HG03469 (cell line): ENCODE results near the gene FOXP1.

Experiments used
- ATAC-seq: cut with Tn5 transposase; IDR thresholded peaks from one replicate; pipeline ENCODE4 v1.9.1; 2021; ENCODE audit warnings: mild to moderate bottlenecking, moderate library complexity, moderate number of reproducible peaks; ENCODE audit not compliant: unreplicated experiment

The FOXP1 gene

DNA sequence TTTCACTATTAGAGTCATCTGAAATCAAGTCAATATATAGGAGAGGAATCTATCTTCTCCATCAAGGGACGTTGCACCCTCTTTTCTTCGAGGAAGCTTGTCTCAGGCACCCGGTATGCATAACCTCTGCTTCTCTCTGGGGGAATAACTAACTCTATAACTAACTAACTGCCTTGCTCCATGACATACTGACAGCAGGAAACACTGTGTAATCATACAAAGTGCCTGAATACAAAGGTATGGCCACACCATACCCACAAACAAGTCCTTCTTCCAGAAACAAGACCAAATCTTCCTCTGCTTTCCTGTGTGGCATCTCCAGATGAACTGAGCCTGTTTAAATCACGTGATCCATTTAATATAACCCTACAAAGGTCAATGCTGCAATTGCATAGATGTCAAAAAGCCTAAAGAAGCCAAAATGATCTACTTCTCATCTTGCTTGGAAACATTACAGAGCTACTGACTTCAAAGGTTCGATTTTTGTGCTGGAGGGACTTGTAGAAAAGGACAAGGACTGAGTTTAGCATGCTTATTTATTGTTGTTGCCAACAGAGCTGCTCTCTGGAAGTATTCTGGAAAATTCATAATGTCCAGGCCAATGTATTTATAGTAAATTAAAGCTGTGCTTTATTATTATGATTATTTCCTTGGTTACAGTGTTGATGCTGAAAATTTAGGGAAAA is 380.5 kb downstream of the FOXP1 start:
- no peak for ATAC-seq

DNA sequence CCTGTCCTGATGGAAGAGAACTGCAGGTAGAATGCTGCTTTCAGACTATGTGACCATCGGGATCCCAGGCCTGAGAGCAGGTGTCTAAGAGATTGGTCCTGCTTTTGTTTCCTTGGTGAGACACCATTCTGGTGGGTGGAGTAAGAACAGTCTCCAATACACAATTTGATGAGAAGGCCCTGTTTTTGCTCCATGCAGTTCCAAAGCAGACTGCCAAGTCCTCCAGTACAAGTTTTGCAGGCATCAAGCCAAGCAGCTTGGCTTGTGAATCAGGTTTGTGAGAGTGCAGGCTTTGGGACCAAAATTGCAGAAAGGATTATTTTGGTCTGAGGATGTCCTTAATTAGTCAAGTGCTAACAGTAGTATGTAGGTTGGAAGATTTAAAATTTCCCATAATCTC is 381.6 kb downstream of the FOXP1 start:
- no peak for ATAC-seq

DNA sequence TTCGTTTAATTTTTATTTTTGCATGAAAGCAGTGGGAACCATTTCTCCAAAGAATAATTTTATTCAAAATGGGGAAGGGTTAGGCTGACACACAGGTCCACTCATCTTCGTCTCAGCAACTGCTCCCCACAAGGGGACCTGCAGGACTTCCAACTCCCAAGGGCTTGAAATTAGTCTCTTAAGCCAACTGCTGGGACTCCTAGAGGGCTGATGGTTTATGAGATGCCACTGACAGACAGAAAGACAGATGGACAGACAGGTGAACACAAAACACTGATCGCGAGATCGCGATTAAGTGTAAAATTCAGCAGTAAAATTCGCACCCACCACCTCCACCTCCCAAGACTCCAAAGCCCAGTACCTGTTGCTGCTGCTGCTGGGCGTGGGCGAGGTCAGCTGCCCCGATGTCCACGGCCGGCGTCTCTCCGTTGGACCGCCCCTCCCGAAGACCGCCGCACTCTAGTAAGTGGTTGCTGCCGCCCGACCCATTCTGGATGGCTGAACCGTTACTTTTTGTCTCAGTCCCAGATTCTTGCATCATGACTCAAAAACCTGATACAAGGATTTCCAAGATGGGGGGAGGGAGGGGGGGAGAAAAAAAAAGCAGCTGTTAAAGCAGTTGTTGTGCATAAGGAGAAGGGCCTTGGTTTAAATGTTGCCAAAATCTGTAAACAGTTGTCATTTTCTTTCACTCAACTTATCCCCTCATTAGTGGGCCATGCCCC is 385.5 kb downstream of the FOXP1 start:
- no peak for ATAC-seq

DNA sequence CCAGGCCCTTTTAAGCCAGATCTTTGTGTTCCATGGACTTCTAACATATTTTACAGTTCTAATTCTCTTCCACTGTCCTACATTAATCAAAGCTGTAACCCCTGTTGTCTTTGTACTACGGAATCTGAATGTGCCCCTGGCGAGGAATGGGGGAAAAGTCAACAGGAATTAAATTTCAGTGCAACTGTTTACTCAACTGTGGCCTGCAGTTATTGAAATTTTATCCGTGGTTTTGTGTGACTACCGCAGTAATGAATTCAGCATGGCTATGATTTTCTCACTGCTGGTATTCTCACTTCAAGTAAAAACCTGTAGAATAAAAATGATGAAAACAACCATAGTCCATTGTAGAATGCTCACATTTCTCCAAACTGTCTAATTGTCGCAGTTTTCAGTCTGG is 388.0 kb downstream of the FOXP1 start:
- no peak for ATAC-seq

DNA sequence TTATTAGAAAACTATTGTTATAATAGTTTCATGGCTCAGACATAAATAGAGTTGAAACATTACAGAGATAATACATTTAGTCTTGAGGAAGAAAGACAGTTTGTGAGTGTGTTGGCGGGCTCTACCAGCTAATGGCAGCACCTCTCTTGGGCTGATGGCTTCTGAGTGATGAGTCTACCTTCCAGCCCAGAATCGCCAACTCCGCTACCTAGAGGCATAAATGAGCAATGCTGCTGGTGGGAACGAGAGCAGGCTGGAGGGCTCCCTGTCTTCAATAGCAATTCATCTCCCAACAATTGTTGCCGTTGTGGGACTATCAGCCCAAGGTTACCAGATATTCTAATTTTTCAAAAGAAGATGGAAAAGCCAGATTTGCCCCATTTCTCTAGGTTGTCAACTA is 388.7 kb downstream of the FOXP1 start:
- ATAC-seq = no peak

DNA sequence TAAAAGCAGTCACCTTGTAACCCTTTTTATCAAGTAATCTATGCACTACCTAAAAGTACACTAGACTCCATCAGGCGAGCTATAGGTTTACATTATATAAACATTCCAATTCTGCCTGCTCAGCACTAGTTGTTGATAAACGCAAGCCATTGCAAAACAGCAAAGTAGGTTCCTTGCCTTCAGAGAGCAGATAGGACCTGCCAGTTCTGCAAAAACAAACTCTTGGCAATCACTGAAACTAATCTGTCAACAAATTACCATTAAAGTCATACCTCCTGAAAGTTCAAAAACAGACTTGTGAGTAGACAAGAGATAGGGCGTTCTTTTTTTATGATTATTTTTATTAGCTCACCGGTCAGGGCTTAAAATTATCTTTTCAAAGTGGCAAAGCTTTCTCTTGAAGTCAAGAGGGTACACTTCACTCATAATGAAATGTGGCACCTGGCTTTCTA is 392.5 kb downstream of the FOXP1 start:
- ATAC-seq = no peak

DNA sequence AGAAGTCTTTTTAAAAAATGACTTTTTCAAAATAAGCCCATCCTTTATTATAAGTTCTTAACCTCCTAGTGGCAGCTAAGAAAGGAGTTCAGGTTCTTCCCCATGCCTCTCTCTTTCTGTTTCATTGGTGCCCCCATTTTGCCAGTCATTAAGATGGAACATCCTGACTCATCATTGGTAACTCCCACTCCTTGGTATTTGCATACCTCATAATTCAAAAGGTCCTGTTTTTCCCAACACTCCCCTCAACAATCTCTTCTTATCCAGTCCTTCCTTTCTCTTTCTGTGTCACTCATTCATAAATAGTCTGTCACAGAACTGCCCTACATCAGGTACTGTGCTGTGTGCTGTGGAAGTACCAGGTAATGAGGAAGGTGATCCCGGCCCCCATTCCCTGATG is 394.0 kb downstream of the FOXP1 start:
- ATAC-seq = no peak

DNA sequence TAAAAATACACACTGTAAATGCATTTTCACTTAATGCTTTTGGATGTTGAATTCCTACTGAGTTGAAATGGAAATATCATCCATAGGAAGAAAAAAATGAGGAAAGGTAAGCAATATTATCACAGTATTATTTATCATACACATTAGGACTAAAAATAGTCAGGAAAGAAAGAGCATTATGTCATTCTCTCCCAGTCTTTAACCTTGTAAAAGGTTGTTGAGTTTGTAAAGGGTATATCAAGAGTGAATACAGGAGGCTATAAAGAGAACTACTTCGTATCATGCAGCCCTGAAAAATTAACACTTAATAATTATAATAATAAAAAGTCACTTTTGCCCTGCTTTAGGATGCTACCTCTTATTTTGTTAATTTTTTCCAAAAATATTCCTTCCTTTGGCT is 395.8 kb downstream of the FOXP1 start:
- no peak for ATAC-seq

DNA sequence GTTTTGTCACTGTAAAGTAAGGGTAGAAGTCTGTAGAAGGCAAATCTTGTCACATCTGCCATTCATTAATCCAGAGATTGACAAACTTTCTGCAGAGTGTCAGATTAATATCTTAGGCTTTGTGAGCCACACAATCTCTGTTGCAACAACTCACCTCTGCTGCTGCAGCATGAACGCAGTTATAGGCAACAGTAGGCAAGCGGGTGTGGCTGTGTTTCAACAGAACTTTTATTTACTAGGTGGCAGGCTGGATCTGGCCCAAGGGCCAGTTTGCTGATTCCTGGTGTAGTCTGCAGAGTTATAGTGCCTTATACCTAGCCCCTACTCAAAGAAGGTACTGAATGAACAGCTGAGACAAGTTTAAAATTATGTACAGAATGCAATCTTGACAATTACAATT is 396.7 kb downstream of the FOXP1 start:
- ATAC-seq = no peak

DNA sequence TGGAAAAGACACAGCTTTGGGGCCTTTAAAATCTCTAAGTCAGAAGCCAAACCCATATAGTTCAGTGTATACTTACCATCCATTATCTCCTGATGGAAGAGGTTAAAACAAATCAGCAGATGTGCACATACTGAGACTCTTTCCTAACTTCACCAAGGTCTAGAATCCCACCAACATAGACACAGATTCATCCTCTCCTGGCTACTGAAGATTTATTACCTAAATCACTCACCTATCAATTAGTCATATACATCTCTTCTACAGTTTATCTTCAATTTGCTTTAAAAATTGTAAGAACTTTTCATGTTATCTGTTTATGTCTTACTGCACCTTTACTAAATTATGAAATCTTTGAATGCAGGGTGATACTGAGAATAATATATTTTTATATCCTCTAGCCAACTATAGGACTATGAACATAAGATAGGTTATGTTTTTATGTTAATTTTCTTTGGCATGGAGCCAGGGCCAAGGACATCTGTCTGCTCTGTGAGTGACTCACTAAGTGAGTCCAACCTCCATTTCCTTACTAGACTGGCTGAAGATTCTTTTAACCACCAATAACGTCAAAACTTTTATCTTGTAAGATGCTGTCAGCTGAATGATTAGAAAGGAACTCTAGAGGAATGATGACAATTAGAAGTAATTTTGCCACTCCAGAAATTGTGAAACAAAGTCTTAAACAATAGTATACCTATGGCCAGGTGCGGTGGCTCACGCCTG is 397.6 kb downstream of the FOXP1 start:
- ATAC-seq = no peak

DNA sequence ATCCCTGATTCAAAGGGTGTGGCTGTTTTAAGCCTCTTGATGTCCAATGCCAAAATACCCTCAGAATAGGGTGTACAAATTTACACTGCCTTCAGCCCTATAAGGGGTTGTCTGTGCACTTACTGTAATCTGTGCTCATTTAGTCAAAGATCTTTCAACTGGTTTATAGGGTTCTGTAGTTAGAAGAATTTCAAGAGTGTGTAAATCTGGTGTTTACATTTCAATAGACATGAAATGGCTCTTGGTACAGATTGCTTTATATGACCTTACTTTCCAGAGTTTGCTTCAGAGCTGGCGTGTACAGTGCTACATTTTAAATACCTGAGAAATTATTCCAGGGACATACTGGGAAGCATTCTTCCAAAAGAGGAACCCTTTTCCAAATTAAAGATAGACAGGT is 399.3 kb downstream of the FOXP1 start:
- no peak for ATAC-seq

DNA sequence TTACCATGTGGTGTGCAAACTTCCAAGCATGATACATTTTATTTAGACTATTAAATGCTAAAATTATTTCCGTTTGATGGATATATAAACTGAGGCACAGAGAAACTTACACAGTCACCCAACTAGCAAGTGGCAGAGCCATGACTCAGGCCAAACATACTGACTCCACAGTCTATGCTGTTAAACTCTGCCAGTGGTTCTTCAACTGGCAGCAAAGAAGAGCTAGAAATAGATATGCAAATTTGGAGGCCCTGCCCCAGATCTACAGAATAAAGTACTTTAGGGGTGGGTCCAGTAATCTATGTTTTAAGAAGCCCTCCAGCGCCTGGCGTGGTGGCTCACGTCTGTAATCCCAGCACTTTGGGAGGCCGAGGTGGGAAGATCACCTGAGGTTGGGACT is 400.0 kb downstream of the FOXP1 start:
- no peak for ATAC-seq

DNA sequence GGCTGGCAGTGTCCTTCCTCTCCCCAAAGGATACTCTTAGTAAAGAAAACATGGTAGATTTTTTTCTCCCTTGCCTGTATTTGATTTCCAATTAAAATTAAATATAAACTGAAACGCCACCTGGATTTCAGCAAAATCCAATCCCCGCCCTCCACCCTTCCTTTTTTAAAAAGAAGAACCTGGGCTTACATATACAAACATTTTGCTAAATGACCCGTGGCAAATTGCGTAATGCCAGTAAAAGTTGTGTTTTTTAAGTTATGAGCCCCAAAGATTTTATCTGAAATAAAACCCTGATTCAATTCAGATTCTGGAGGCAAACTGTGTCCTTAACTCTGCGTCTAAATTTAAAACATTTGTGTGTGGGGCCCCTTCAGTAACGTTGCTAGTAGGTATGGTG is 403.0 kb downstream of the FOXP1 start:
- no peak for ATAC-seq

DNA sequence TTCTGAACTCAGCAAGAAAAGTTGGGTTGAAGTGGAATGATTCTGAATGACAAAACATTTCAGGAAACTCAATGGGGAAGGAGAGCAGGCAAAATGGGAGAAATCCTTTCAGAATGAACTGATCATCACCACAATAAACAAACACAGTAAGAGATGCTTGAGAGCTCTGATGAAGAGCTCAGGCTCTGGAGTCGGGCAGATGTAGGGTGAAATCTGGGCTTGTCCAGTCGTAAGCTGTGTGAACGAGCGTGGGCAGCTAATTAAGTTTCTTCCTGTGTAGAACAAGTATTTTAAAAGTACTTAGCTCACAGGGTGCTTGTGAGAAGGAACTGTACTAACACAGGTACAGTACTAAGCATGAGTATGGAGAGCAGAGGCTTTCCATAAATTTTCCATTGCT is 406.2 kb downstream of the FOXP1 start:
- ATAC-seq = no peak

DNA sequence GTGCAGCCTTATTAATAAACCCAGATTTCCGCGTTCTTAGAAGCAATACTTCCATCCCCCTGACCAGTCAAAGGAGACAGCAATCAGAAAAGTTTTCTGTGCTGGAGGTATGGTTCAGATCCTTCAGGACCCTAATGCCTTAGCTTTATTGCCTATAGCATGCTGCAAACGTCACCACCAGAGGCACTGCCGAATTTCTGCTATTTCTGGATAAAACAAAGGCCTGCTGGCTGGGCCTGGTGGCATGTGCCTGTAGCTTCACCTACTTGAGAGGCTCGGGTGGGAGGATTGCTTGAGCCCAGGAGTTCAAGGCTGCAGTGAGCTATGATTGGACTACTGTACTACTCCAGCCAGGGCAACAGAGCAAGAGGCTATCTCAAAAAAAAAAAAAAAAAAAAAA is 407.2 kb downstream of the FOXP1 start:
- no peak for ATAC-seq

DNA sequence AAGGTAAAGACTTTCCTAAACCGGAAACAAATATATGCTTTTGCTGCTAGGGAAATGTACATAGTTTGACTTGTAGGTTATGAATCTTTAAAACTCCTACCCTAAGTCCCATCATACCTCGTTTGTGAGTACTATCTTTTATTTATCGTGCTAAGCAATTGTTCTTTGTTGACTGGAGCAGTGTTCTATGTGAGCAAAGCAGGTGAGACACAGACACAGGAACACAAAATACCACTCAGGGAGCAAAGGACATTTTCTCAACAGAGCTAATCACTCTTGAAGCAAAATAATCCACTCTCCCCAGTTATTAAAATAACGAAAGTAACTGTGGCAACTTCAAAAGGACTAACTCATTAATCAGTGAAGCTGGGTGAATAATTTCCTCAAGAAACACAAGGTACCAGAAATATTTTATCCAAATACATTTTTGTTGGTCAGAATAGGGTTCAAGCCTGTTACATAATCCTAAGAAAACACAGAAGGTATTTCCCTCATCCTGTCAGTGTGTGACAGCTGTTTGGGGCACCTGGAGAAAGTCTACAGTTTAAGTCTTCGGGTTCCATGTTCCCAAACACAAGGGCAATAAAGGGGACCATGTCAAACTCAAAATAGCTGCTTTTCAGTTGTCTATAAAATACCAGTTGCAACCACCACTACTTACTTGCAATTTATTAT is 407.7 kb downstream of the FOXP1 start:
- no peak for ATAC-seq

DNA sequence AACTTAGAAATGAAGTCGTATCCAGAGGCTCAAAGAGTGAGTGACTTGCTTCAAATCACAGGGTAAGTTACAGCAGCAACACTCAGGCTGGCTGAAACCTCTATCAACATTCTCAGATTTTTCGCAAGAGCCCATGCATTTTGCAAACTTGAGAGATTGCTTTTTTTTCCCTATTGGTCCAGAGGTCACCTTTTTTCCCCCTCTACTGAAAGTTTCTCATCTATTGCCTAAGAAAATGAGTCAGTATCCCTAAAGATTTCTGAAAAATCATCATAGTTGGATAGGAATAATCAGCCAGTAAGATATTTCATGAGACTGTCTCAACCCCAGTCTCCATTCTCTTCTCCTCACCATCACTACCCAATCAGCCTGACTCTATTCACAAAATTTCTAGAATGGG is 410.6 kb downstream of the FOXP1 start:
- no peak for ATAC-seq

DNA sequence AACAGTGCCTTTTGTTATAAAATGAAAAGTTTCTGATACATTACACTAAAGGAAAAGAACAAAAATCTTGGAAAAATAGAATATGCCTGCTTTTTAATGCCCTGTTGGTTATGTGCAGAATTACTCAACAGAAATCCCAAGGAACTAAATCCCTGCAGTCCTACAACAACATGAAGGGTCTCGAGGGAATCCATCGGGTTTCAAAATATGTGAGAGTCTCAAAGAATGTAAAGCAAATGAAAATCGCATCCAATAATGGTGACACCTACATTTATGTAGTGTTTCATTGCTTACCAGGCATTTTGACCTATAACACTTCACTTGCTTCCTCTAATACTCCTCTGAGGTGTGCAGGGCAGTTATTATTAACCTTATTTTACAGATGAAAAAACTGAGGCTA is 411.3 kb downstream of the FOXP1 start:
- ATAC-seq = no peak

DNA sequence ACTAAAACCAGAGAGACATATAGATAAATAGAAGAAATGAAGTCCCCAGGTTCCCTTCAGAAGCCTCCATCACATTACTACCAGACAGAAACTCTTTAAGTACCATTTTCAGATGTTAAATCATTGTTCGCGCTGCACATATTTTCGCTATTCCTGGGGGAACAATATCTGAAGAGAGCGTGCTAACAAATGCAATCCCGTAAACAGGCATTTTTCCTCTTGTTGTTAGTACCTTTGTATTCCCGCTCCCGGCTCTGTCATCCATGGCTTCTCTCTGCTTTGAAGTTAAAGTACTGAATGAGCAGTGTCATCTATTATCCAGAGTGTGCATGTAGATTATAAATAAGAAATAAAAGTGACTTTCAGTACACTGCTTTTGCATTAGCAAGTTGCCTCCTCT is 412.3 kb downstream of the FOXP1 start:
- ATAC-seq = no peak

DNA sequence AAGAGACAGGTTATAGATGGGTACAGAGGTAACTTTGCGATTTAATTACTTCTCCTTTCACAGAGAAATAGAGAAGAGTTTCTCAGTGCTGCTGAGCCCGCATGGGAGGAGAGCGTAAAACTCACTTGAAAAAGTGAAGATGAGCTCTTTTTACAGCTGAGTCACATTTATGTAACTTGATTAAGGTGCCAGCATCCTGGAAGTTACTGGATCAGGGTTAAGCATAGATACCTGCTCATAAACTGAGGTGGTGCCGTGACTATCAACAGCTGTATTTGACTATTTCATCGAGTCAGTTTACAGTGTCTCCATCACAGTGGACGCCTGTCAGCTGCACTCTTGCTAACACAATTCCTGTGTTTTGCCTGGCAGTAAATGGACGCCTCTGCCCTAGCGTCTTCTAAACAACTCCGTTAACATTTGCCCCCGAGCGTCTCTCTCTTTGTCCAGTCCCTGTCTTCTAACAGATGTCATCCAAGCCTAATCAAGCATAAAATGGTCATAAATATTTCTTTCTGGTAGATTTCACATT is 414.6 kb downstream of the FOXP1 start:
- no peak for ATAC-seq

DNA sequence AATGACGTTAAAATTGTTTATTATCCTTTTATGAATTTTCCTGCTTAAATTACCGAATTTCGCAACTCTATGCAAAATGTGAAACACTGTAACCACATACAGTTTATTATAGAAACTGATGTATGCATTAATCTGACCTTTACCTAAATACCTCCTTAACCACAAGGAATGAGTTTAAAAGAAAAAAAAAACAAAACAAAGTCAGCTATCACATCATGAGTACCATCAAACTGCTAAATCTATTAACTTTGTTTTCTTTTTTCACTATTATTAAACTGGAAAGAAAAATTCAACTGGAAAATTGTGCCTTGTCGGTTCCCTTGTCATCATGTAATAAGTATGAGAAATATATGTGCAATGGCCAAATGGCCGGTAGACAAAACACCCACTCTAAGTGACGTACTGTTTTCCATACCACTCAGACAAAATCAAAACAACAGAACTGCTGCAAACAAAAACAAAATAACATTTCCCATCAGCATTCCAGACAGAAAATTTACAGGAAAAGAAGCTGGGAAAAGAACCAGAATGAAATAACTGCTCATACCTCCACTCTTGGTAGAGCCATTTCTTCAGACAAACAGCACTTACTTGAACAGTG is 415.3 kb downstream of the FOXP1 start:
- ATAC-seq = no peak
